GM12892 (cell line): Measurements from ENCODE around the gene TOP3A.
A peak's percentile ranks its signal among the peaks of the same experiment; 100 is the strongest.

ENCODE experiments used
- POLR2A ChIP-seq: IDR thresholded peaks from 2 replicates; pipeline ENCODE4 v1.6.1; 2011; ENCODE audit warnings: low read depth, low read length, control low read depth
- POLR2AphosphoS5 ChIP-seq: IDR thresholded peaks from 2 replicates; pipeline ENCODE4 v1.6.1; 2011; ENCODE audit warnings: low read depth, low read length, control low read depth
- TAF1 ChIP-seq: IDR thresholded peaks from 2 replicates; pipeline ENCODE4 v1.6.1; 2011; ENCODE audit warnings: low read depth, mild to moderate bottlenecking, control low read depth, low read length, borderline replicate concordance

DNA sequence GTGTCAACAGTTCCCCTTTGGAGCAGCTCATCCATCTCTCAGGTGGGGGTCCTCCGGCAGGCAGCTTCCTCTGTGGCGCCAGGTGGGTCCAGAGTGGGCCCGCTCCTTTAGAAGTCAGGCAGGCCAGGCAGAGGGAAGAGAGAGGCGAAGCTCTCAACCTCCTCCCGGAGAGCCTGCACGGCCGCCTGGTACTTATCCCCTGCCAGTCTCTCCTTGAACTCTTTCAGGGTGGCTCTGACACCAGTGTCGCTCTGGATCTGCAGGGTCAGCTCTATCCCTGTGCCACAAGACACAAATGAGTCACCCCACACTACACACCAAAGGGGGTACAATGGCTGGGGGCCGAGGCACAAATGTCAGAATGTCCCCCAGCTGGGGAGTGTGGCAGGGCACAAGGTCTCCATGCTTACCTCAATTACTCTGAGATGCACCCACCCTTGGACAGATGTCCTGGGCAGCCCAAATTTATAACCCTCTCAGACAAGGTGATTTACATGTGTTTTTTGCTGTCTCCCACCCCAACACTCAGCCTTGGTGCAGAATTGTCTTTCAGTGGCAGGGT lies 13.9 kb upstream of the TOP3A start:
- TF ChIP-seq POLR2A (no peak), TAF1 (no peak), POLR2AphosphoS5 (0 out of 2 replicates have a peak, but pooled peaks have one; percentile 38)
